SKM-1 treated with dmso at 0.1 percent for 144 hours (cell line): Measurements from ENCODE around the gene RSAD1.

Source experiments
- DNase-seq: peaks from one replicate; lab custom pipeline; 2025; ENCODE audit not compliant: unreplicated experiment; lab: John Stamatoyannopoulos, UW

Gene RSAD1

GRCh38 chr17:50517011-50517410 is 38.4 kb downstream of the RSAD1 start:
- DNase-seq, result no peak

GRCh38 chr17:50517504-50518383 is 39.1 kb downstream of the RSAD1 start:
- DNase-seq, result no peak

DNA sequence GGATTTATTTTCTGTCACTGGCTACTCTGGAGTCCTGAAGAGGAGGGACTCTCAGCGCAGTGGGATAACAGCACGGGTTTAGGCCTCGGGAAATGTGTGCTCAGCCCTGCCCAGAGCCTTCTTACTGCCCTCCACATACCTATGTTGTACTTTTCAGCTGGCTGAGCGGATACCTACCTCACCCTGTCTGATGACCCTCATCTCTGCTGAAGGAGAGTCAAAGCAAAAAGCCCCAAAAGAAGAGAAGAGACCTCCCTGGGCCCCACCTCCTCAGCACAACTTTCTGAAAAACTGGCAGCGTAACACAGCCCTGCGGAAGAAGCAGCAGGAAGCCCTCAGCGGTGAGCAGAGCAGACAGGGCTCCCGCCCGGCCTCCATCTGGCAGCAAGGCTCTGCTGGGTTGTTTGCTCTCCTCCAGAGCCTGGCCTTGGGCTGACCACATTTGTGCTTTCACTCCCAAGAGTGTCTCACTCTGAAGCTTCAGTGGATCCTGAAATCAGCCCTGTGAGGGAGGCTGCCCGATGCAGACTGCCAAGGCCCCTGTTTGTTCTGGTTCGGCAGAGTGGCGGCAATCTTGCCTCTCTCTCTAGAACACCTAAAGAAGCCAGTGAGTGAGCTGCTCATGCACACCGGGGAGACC is 39.8 kb downstream of the RSAD1 start:
- no peak for DNase-seq

DNA sequence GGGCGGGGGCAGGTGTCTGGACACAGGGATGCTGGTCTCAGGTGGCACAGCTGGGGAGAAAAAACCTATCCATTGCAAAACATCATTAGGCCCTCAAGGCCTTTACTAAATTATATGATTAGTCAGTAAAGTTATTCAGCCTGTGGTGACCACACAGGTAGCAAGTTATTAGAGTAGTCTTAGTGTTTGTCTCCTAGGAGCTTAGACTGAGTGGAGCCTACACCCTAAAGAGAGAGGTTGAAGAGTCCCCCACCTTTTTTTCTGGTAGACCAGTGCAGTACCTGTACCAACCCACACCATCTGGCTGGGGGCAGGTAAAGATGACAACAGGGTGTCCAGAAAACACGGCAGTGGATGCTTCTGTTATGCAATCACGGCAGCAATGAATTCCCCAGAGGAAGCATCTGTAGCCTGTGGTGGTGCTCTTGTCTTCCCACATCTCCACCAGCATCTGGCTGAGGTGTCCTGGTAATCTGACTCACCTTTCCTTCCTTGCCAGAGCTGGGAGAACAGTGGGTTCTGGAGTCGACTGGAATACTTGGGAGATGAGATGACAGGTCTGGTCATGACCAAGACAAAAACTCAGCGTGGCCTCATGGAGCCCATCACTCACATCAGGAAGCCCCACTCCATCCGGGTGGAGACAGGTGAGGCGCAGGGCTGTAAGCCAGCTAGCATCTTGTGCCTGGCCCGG is 40.6 kb downstream of the RSAD1 start:
- DNase-seq, result no peak

GRCh38 chr17:50520483-50520882 is 41.8 kb downstream of the RSAD1 start:
- no peak for DNase-seq

DNA sequence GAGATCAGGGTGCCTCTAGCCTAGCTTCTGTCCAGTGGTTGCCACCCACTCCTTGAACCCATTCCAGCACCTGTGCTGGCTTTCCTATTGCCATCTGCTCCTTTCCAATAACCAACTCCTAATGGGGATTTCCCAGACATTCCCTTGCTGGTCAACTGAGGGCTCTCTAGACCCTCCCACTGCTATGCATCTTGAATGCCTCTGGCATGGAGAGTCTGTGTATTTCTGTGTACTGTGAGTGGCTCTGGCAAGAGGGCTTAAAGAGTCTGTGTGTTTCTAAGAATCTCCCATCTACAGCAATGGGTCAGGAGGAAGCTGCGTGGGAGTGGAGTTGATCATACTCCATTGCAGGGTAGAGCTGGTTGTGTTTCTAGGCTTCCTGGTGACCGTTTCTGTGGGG is 42.9 kb downstream of the RSAD1 start:
- no peak for DNase-seq

DNA sequence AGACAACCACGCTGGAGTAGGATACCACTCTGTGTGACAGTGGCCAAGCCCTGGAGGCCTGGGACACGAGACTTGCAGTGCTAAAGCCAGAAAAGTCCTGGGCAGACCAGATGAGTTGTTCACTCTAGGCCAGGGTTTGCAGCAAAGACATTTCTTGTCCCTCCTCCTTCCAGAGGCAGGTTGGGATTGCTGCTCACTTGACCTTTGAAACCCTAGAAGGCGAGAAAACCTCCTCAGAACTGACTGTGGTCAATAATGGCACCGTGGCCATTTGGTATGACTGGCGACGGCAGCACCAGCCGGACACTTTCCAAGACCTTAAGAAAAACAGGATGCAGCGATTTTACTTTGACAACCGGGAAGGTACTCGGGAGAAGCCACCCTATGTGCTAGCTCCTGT is 44.1 kb downstream of the RSAD1 start:
- no peak for DNase-seq

GRCh38 chr17:50523208-50523607 is 44.5 kb downstream of the RSAD1 start:
- no peak for DNase-seq

- no peak for DNase-seq
Observed at GRCh38 chr17:50524838-50525237, 46.2 kb downstream of the RSAD1 start.

DNA sequence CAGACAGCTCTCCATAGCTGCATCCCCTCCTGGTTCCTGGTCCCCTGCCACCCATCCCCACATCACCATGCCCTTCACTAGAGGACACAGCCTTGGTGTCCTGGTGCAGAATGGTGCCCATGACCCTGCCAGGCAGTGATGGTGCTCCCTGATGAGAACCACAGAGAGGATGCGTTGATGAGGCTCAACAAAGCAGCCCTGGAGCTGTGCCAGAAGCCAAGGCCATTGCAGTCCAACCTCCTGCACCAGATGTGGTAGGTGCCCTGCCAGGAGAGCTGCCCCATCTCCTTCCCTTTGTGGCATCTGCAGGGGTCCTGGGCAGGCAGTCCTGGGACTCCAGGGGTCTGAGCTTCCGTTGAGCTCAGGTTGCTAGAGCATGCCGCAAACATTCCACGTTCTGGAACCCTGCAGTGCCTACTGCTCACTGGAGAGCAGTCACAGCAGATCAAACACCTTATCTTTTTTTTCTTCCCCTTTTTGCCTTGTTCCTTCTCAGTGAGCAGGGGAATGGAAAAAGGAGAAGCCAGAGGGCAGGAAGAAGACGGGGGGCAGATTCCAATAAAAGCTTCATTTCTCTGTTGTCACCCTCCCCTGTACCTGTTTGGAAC is 48.6 kb downstream of the RSAD1 start:
- peak; percentile 61 for DNase-seq

DNA sequence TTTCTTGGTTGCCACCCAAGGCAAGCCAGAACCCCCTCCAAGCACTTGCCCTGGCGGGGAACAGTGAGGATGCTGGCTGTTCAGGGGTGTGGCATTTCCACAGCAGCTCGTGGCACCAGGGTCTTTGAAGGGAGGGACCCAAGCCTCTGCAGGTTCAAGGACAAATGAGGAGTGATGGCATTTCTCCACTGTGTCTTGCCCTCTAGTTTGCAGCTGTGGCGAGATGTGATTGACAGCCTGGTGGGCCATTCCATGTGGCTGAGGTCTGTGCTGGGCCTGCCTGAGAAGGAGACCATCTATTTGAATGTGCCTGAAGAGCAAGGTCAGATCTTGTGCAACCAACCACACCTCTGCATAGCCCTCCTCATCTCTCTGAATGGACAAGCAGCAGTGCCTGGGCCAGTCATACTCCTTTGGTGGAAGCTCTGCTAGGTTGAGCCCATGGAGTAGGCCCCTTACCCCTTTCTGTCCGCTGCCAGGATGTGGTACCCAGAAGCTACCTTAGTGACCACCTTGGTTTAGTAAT is 49.4 kb downstream of the RSAD1 start:
- DNase-seq, result no peak

- no peak for DNase-seq
Observed at GRCh38 chr17:50529849-50530248, 51.2 kb downstream of the RSAD1 start.

DNA sequence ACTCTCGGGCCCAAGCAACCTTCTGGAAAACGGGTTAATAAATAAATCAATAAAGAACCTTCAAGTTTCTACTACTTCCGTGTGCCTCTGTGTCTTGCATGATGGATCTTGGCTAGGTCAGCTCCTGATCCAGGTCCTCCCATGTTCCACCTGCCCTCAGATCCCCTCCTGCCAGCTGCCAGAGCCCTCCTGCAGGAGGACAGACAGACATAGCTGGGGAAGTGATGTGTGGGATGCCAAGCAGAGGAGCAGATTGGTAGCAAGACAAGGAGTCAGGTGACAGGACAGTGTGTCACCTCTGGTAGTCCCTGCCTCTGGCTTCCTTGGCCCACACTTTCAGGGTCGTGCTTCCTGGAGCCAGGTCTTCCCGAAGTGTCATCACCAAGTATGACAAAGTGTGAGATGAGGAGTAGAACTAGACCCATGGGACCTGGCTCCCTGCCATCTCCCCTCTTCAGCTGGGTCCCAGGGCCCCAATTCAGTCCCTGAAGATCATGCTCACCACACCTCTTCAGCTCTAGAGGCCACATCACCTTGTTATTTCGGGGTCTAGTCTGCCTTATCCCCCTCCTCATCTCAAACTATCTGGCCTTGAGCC is 52.9 kb downstream of the RSAD1 start:
- DNase-seq, result no peak

GRCh38 chr17:50532452-50533024 is 53.9 kb downstream of the RSAD1 start, which contains the start of gene EPN3:
Gene EPN3 (plus strand): TSS chr17:50532735. CDS start chr17:50536557, 3,822 bp downstream.
- DNase-seq, result no peak

GRCh38 chr17:50533185-50533584 is 54.5 kb downstream of the RSAD1 start:
- no peak for DNase-seq

GRCh38 chr17:50533720-50534148 is 55.1 kb downstream of the RSAD1 start:
- DNase-seq, result no peak

DNA sequence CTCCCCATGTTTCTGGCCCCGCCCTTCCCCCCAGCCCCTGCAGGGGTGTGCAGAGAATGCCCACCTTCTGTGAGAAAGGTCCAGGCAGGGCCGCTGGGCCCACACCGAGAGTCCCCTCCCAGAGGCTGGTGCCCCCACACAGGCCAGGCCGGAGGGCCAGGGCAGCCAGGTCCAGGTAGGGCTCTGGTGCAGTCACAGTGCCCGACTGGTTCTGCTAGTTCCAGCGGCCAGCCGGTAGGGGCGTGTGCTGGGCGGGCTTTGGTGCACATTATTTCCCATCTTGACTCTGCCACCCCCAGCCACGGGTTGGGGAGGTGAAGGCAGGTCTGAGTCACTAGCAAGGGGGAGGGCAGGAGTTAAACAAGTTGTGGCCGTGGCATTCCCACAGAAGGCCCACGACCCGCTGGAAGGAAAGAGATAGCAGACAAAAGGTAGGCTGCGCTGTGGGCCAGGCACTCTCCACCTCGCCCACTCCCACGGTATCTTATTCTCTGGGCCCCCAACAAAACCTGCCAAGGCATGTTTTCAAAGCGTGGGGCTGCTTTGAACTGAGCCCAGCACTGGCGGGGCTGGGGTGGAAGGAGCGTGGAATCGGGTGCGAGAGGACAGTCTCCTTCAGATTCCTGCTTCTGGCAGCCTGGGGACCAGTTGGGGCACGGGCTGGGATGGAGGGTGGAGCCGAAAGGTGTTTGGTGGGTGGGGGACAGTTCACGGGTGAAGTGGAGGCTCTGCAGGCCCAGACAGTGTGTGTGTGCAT is 55.7 kb downstream of the RSAD1 start:
- no peak for DNase-seq

DNA sequence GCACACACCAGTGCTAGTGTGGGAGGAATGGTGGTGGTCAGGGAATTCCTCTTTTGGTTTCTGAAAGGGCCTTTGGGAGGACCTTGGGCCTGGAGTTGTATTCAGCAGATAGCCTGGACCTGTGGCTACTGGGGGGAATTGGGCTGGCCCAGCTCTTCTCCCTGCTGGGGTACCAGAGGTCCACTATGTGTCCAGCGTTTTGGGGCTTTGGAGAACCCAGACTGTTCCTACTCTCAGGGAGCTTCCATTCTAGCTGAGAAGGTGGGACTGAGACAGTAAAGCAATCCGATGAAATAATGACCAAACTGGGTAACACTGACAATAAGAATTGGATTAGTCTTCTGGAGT is 56.3 kb downstream of the RSAD1 start:
- no peak for DNase-seq

- no peak for DNase-seq
Observed at GRCh38 chr17:50535407-50535806, 56.7 kb downstream of the RSAD1 start.
